Gastrocnemius medialis (tissue), 4 donors: ENCODE measurements around the gene TAF3.

ENCODE experiments used
- CTCF ChIP-seq, 5 experiments: fragments of 450-650 bp in 3 of 5; fragments of 200-600 bp in 2 of 5; sonication (generic) in 2 of 5; IDR thresholded peaks in 4 of 5; conservative IDR thresholded peaks in 1 of 5; 1 replicate in 4 of 5; 2 replicates in 1 of 5; pipeline ENCODE4 v1.5.1; 2016 to 2019; ENCODE audit warnings: antibody characterized with exemption in 5 of 5, mild to moderate bottlenecking in 3 of 5, moderate library complexity in 3 of 5
- POLR2A ChIP-seq, 2 donors: fragments of 450-650 bp; IDR thresholded peaks; one replicate each; pipeline ENCODE4 v1.6.1; 2017; ENCODE audit warnings: antibody characterized with exemption in 2 of 2, mild to moderate bottlenecking in 2 of 2, moderate library complexity in 2 of 2

DNA sequence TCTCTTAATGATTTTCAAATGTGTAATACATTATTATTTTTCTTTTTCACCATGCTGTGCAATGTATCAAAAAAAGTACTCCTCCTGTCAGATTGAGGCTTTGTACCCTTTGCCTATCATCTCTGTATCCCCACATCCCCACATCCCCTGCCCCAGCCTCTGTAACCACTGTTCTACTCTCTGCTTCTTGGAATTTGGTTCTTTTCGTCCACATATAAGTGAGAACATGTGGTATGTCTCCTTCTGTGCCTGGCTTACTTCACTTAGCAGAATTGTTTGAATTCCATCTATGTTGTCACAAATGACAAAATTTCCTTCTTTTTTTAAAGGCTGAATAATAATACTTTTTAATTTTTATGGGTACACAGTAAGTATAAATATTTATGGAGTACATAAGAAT lies 13.8 kb downstream of the TAF3 start:
- TF ChIP-seq CTCF (IDR thresholded peaks at IDR 0.05 in 4 of 5, conservative IDR thresholded peaks at IDR 0.05 in 1 of 5) (no peak), POLR2A (IDR thresholded peaks at IDR 0.05) (no peak)
